Middle frontal gyrus (tissue), 1 donor: ENCODE measurements around the gene HPD.

Experiments used
- DNase-seq: peaks from one replicate; pipeline ENCODE4 v3.0.0-alpha.2; 2015; ENCODE audit warnings: low spot score; ENCODE audit errors: extremely low spot score

Gene HPD

GRCh38 chr12:121811434-121812319 lies 47.0 kb downstream of the HPD start:
- DNase-seq: no peak

- no peak for DNase-seq
These were observed 47.7 kb downstream of the HPD start for GRCh38 chr12:121810833-121811433.

- DNase-seq: no peak
These were observed 48.3 kb downstream of the HPD start for GRCh38 chr12:121810234-121810817.

GRCh38 chr12:121809712-121810116 lies 48.9 kb downstream of the HPD start:
- no peak for DNase-seq

- no peak for DNase-seq
These were observed 50.0 kb downstream of the HPD start for GRCh38 chr12:121808623-121809022.

GRCh38 chr12:121807642-121808347 lies 50.9 kb downstream of the HPD start:
- no peak for DNase-seq

- no peak for DNase-seq
These were observed 51.9 kb downstream of the HPD start for GRCh38 chr12:121806546-121807423.

- no peak for DNase-seq
These were observed 52.6 kb downstream of the HPD start for GRCh38 chr12:121806009-121806545.

GRCh38 chr12:121805171-121806008 lies 53.3 kb downstream of the HPD start:
- no peak for DNase-seq

- no peak for DNase-seq
These were observed 54.1 kb downstream of the HPD start for GRCh38 chr12:121804417-121805111.

- DNase-seq: no peak
These were observed 54.7 kb downstream of the HPD start, which contains the start of gene SETD1B for GRCh38 chr12:121803861-121804416. Gene SETD1B, plus strand, starts transcription at chr12:121804009. Its CDS starts 729 bp downstream, at chr12:121804738.

- peak; percentile 84 for DNase-seq
These were observed 55.6 kb downstream of the HPD start for GRCh38 chr12:121802843-121803698.

- no peak for DNase-seq
These were observed 56.2 kb downstream of the HPD start for GRCh38 chr12:121802485-121802842.

GRCh38 chr12:121801595-121802484 lies 56.8 kb downstream of the HPD start:
- DNase-seq: no peak

GRCh38 chr12:121800694-121801594 lies 57.7 kb downstream of the HPD start:
- DNase-seq: no peak
